ENCODE measurements around the gene FAM229A.

The FAM229A gene

DNA sequence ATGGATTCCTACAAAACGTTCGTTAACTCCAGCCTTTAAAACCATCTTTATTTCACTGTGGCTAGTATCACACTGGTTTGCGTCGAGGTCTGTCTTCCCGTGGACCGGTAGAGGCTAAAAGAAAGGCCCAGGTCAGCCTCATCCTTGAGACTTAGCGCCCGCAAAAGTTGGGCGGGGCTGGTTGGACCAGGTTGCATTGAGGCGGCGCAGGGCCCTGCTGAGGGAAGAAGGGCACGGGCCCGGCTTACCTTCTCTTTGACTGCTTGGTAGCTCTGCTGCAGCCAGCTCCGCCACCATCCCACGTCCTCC is 31.5 kb upstream of the FAM229A start:
- no peak for TF ChIP-seq EGR1 (IDR thresholded peaks at IDR 0.05)
- TF ChIP-seq EP300 (IDR thresholded peaks at IDR 0.05; ENCODE audit: borderline replicate concordance) = no peak
- no peak for TF ChIP-seq RAD21 (IDR thresholded peaks at IDR 0.05; ENCODE audit: low read depth)
- TF ChIP-seq NFIC (IDR thresholded peaks at IDR 0.05) = no peak
- no peak for TF ChIP-seq TEAD4 (IDR thresholded peaks at IDR 0.05)
- TF ChIP-seq YY1 (IDR thresholded peaks at IDR 0.05; ENCODE audit: low read depth) = no peak

DNA sequence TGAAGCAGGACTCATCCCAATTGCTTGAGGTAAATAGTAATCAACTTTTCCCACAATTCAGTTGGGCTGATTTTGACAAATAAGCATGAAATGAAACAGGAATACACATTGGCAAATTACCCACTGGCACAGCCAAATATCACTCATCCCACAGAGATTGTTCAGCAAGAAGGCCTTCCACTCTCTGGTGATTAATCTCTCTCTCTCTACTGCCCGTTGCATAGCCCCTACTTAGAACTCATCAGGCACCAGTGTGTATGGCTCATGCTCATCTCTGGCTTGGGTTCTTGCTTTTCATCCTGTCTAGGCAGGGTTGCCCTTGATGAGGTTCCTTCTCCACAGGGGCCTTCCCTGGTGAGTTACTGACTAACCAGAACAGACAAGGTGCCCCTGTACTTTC is 30.9 kb upstream of the FAM229A start:
- TF ChIP-seq TCF12 (IDR thresholded peaks at IDR 0.05; ENCODE audit: low read depth) (no peak), TAF1 (IDR thresholded peaks at IDR 0.05; ENCODE audit: low read depth) (no peak), FOXM1 (IDR thresholded peaks at IDR 0.05; ENCODE audit: borderline replicate concordance, low read depth) (no peak), TEAD4 (IDR thresholded peaks at IDR 0.05) (no peak), EP300 (IDR thresholded peaks at IDR 0.05; ENCODE audit: borderline replicate concordance) (no peak), CREB1 (IDR thresholded peaks at IDR 0.05; ENCODE audit: low read depth) (no peak), CEBPB (IDR thresholded peaks at IDR 0.05) (no peak), ZBTB7A (IDR thresholded peaks at IDR 0.05; ENCODE audit: low read depth) (no peak), EGR1 (IDR thresholded peaks at IDR 0.05) (no peak), YY1 (IDR thresholded peaks at IDR 0.05; ENCODE audit: low read depth) (no peak), RAD21 (IDR thresholded peaks at IDR 0.05; ENCODE audit: low read depth) (no peak), NFIC (IDR thresholded peaks at IDR 0.05) (no peak)
- TF ChIP-seq, protein P1, sequence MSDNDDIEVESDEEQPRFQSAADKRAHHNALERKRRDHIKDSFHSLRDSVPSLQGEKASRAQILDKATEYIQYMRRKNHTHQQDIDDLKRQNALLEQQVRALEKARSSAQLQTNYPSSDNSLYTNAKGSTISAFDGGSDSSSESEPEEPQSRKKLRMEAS (IDR thresholded peaks at IDR 0.05) = no peak
- TF ChIP-seq, protein P2, sequence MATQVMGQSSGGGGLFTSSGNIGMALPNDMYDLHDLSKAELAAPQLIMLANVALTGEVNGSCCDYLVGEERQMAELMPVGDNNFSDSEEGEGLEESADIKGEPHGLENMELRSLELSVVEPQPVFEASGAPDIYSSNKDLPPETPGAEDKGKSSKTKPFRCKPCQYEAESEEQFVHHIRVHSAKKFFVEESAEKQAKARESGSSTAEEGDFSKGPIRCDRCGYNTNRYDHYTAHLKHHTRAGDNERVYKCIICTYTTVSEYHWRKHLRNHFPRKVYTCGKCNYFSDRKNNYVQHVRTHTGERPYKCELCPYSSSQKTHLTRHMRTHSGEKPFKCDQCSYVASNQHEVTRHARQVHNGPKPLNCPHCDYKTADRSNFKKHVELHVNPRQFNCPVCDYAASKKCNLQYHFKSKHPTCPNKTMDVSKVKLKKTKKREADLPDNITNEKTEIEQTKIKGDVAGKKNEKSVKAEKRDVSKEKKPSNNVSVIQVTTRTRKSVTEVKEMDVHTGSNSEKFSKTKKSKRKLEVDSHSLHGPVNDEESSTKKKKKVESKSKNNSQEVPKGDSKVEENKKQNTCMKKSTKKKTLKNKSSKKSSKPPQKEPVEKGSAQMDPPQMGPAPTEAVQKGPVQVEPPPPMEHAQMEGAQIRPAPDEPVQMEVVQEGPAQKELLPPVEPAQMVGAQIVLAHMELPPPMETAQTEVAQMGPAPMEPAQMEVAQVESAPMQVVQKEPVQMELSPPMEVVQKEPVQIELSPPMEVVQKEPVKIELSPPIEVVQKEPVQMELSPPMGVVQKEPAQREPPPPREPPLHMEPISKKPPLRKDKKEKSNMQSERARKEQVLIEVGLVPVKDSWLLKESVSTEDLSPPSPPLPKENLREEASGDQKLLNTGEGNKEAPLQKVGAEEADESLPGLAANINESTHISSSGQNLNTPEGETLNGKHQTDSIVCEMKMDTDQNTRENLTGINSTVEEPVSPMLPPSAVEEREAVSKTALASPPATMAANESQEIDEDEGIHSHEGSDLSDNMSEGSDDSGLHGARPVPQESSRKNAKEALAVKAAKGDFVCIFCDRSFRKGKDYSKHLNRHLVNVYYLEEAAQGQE (IDR thresholded peaks at IDR 0.05; ENCODE audit: low read depth) = no peak
- TF ChIP-seq, protein P3, sequence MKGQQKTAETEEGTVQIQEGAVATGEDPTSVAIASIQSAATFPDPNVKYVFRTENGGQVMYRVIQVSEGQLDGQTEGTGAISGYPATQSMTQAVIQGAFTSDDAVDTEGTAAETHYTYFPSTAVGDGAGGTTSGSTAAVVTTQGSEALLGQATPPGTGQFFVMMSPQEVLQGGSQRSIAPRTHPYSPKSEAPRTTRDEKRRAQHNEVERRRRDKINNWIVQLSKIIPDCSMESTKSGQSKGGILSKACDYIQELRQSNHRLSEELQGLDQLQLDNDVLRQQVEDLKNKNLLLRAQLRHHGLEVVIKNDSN (IDR thresholded peaks at IDR 0.05) = no peak

DNA sequence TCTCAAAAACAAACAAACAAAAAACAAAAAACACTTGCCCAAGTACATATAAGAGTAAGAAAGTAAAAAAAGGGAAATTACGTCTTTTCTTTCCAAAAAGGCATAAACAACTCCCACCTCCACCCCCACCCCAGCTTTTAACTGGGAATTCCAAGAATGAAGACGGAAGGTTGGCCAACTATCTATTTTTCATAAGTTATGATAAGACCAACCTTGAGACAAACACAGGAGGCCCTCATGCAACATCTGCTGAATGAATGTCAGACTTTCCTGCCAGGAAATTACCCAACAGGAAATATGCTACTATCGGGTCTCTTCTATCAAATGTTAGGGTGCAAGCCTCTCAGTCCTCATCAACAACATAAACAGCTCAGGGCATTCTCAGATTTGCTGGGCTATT is 30.0 kb upstream of the FAM229A start:
- TF ChIP-seq CREB1 (IDR thresholded peaks at IDR 0.05; ENCODE audit: low read depth) (no peak), EGR1 (IDR thresholded peaks at IDR 0.05) (no peak)

DNA sequence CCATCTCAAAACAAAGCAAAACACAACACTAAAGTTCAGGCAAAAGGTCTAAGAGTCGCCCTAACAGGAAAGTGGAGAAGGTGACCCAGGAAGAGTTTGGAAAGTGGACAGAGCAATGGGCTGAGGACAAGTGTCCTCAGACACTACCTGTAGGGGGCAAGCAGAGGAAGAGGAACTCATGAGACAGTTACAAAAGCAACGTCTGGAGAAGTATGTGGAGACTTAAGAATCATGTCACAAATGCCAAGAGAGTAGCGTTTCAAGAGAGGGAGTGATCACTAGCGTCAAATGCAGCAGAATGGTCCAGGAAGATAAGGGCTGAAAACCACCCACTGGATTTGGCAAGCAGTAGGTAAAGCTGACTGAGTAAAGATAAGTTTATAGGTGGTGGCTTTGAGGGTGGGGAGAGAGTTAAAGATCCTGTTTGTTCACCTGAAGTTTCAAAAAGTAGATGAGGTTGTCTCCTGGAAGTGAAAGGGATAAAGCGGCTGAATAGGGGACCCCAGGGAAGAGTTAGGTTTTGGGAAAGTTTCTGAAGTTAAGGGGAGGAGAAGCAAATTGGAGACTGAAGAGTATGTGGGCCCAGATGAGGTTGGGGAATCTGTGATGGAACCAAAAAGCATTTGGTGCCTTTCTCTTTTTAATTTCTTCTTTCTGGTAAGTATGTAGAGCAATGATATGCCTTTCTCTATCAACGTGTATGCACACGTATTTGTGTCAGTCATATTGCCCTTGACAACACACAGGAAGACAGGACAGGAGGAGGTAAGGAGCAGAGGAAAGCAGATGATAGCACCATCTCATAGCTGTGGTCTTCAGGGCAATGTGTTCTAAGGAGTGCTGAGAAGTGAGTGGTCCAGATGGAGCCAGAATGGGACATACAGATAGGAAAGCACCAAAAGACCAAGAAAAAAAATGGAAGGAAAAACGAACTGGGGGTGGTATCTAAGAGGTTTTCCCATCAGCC is 28.9 kb upstream of the FAM229A start:
- no peak for TF ChIP-seq TCF12 (IDR thresholded peaks at IDR 0.05; ENCODE audit: low read depth)
- TF ChIP-seq RAD21 (IDR thresholded peaks at IDR 0.05; ENCODE audit: low read depth) = no peak
- TF ChIP-seq, protein P3 (IDR thresholded peaks at IDR 0.05) = no peak
- TF ChIP-seq, protein P1 (IDR thresholded peaks at IDR 0.05) = no peak
- TF ChIP-seq EP300 (IDR thresholded peaks at IDR 0.05; ENCODE audit: borderline replicate concordance) = no peak
- TF ChIP-seq, protein P2 (IDR thresholded peaks at IDR 0.05; ENCODE audit: low read depth) = no peak
- TF ChIP-seq EGR1 (IDR thresholded peaks at IDR 0.05) = no peak
- TF ChIP-seq CREB1 (IDR thresholded peaks at IDR 0.05; ENCODE audit: low read depth) = no peak
- no peak for TF ChIP-seq TAF1 (IDR thresholded peaks at IDR 0.05; ENCODE audit: low read depth)
- no peak for TF ChIP-seq YY1 (IDR thresholded peaks at IDR 0.05; ENCODE audit: low read depth)
- TF ChIP-seq TEAD4 (IDR thresholded peaks at IDR 0.05) = no peak
- no peak for TF ChIP-seq FOXM1 (IDR thresholded peaks at IDR 0.05; ENCODE audit: borderline replicate concordance, low read depth)
- TF ChIP-seq ZBTB7A (IDR thresholded peaks at IDR 0.05; ENCODE audit: low read depth) = no peak
- TF ChIP-seq NFIC (IDR thresholded peaks at IDR 0.05) = no peak
- TF ChIP-seq CEBPB (IDR thresholded peaks at IDR 0.05) = no peak

DNA sequence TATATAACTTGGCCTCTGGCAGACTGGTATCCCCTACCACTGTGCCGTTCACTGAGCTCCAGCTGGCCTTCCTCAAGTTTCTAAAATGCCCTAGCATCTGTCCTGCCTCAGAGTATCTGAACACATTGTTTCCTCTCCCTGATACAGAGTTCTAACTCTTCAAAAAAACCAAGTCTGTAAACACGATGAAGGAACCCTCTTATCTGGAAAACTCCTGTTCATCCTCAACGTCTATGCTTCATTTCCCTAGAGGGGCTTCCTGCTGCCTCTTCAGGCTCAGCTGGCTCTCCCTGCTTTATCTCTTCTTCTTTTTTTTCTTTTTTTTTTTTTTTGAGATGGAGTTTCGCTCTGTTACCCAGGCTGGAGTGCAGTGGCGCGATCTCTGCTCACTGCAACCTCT is 26.4 kb upstream of the FAM229A start:
- TF ChIP-seq FOXM1 (IDR thresholded peaks at IDR 0.05; ENCODE audit: borderline replicate concordance, low read depth) (no peak), RAD21 (IDR thresholded peaks at IDR 0.05; ENCODE audit: low read depth) (no peak), EP300 (IDR thresholded peaks at IDR 0.05; ENCODE audit: borderline replicate concordance) (no peak), ZBTB7A (IDR thresholded peaks at IDR 0.05; ENCODE audit: low read depth) (no peak), EGR1 (IDR thresholded peaks at IDR 0.05) (no peak), TEAD4 (IDR thresholded peaks at IDR 0.05) (no peak), CREB1 (IDR thresholded peaks at IDR 0.05; ENCODE audit: low read depth) (no peak), CEBPB (IDR thresholded peaks at IDR 0.05) (no peak), TCF12 (IDR thresholded peaks at IDR 0.05; ENCODE audit: low read depth) (no peak), YY1 (IDR thresholded peaks at IDR 0.05; ENCODE audit: low read depth) (no peak)
- TF ChIP-seq, protein P2 (IDR thresholded peaks at IDR 0.05; ENCODE audit: low read depth) = no peak

Measured in Ishikawa (cell line).